Right renal pelvis (tissue), 4 donors: ENCODE measurements around the gene ATP11A. TPM values are rescaled to one million over a fixed set of nuclear protein-coding genes. Genes with fewer than 3 reads are reported as not detected.
"Not testable (repeated sequence)": the region's sequence is repeated elsewhere in the genome, so short reads cannot be mapped to it uniquely, and the experiment has no call there.

Experiments used
- DNase-seq, 4 donors: peaks; one replicate each; pipeline ENCODE4 v3.0.0-alpha.2; 2013; ENCODE audit warnings: low read depth in 4 of 4, low spot score in 3 of 4, missing footprints in 1 of 4
- polyA plus RNA-seq, 4 donors: library from polyadenylated mRNA; unstranded; fragments of 120-200 nt; gene quantifications; one replicate each; pipeline ENCODE4 v1.2.1, GENCODE V29; 2013; ENCODE audit not compliant: insufficient read length in 4 of 4

ATP11A gene
- polyA plus RNA-seq, 4 donors = 47.2 to 53.3 (median 48.0) TPM

DNA sequence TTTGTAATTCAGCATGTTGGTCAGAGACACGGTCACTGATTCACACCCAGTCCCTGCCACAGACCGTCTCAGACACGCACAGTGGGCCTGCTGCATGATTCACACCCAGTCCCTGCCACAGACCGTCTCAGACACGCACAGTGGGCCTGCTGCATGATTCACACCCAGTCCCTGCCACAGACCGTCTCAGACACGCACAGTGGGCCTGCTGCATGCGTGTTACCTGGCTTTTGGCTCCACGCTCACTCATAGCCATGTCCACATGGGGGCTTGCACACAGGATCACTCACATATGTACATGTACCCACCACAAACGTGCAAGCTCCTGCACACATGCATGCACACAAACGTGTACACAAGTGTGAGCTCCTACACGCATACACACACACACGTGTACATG is 194.9 kb downstream of the ATP11A start:
- not testable (repeated sequence) for DNase-seq

DNA sequence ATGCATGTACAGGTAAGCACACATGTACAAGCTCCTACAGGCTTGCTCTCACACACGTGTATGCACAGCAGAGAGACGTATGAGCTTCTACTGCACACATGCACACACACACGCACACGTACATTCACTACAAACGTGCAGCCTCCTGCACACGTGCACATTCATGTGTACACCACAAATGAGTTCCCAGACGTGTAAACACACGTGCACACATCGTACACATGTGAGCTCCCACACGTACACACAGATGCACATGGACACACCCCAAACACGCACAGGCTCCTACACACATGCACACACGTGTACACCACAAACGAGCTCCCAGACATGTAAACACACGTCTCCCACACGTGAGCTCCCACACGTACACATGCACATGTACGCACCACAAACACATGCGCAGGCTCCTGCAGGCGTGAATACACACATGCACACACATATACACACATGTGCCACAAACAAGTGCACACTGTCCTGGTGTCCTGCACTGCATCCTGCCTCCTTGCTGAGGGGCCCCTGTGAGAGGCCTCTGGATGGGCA is 195.5 kb downstream of the ATP11A start:
- no peak for DNase-seq

GRCh38 chr13:112885782-112886268 is 196.0 kb downstream of the ATP11A start:
- DNase-seq = peak in 3 of 4 donors; percentile 75 to 82 (median 81)

GRCh38 chr13:112887151-112887550 is 197.3 kb downstream of the ATP11A start:
- DNase-seq = no peak

GRCh38 chr13:112887557-112887991 is 197.7 kb downstream of the ATP11A start:
- DNase-seq = no peak

DNA sequence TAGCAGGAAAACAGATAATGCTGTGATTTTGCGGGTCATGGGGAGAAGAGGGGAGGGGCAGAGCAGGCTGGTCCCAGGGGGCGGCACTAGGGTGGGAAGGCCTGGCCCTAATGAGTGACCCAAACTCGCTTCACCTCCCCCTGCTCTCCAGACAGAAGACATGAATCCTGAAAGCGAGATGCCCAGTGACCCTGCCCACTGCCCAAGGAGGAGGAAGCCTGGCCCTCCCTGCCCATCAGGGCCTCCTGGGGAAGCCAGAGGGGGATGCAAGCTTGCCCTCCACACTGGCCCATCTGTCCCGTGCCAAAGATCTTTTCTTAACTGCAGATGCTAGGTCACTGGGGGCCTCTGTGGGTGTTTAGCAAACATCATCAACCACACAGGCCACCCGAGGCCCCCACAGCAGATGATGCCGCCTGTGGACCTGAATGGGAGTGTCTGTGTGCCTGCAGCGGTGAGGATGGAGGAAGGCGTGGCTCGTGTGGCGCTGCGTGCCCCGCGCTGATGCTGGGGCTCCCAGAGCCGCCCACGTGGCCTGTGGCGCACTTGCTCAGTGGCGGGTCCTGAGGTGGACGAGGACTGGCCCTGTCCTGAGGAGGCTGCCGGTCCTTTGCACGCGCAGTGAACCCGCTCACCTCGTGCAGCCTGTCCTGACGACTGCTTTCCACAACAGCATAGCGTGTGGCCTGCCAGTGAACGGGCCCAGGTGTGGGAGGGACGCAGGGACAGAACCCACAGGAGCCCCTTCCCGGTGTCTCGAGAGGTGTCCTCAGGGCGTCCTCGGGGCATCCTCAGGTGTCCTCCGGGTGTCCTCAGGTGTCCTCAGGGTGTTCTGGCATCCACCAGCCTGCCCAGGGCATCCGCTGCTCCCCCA is 198.6 kb downstream of the ATP11A start:
- no peak for DNase-seq

DNA sequence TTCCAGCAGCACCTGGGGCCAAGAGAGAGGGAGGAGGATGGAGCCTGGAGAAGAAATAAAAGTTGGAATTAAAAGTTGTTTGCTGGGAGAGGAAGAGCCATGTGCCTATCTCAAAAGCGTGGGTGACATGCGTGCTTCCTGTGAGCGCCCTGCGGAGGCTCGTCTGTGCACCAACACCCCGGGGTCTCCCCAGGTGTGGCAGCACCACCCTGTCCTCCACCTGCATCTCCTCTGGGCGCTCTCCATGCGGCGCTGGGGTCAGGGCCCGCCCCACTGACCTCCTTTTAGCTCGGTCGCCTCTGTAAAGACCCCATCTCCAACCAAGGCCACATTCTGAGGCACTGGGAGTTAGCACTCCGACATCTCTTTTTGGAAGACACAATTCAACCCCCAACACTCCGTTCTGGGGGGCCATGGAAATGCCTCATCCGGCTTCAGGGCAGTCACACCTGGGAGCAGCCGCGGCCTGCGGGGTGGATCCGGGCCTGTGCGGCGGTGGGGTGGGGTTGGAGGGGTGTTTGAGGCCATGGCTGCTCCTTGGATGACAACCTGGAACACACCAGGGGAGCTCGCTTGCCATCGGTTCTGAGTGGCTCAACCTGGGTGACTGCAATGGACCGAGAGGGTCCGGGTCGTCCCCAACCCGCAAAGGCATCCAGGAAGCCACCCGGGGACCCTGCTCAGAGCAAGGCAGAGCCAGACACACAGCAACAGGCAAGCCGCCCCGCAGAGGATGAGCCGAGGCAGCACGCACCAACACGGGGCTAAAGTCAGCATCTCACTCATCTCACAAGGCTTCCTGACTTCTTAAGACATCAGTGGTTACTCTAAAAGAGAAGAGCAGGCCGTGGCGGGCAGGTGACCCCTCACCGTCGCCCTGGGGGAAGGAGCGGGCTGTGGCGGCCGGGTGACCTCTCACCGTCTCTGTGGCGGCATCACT is 199.8 kb downstream of the ATP11A start:
- DNase-seq = no peak

DNA sequence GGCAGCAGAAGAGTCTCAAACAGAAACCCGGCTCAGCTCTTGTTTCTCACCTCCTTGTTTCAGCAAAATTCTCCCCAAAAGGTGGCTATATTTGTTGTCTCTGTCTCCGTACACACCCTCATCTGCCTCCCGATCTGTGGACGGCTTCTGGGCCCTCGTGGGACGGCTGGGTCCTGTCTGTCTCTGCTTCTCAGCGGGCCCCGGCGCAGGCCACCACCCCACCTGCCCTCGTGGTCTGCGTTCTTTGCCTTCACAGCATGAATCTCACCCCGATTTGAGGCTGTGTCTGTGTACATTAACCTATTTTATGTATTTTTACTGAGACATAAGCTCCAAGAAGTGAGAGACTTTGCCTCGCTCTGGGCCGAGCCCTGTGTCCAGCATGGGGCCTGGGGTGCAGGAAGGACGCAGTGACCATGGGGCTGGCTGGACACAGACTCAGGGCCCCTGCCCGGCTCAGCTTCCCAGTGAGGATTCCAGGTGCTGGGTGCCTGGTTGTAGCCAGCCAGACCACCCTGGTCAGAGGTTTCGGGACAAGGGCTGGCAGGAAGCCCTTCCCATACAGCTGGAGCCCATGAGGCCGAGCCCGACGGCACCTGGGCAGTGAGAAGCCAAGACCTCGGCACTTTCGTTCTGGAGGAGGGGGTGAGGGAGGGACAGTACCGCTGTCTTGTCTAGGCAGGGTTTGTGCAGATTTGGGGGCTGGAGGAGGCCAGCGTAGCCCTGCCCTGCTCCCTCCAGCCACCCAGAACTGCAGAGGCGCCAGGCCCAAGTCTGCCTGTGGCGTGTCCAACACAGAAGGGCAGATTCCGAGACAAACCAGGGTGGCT is 200.7 kb downstream of the ATP11A start:
- DNase-seq = no peak

DNA sequence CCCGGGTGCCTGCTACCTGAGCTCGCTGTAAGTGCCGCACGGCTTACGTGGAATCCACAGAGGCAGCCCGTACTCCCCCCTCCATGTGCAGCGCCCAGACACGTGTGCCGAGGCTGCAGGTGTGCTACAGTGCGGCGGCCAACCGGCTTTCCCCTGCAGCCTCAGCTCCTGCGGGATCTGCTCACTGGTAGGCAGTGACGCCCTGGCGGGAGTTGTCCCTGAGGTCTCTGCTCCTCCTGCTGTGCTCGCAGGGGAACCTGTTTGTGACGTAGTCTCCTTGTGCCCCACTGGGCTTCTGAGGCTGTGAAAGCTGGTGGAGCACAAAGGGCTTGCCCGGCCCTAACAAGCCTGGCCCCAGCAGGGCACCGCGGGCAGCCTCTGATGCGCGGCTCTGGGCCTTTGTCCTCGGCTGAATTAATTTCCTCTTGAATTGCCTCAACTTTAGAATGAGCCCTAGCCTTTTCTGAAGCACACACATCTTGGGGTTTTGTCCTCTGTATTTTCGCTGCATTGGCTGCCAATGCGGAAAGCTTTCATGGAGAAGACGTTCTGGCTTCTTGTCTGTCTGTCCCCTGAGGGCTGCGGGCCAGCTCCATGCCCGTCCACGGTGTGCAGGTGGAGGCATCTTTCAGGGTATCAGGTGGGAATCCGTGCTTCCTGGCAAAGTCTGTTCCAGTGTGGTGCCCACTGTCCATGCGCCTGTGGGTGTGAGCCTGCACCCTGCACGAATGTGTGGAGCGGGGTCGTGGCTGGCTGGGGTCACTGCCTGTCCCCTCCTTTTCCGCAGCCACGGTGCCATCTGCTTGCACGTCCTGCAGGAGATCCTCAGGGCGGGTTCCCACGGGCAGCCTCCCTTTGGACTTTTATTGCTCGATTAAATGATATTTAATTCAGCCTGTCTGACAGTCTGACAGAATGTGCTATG is 201.9 kb downstream of the ATP11A start:
- DNase-seq = no peak

GRCh38 chr13:112892426-112893206 is 202.8 kb downstream of the ATP11A start:
- DNase-seq = no peak

DNA sequence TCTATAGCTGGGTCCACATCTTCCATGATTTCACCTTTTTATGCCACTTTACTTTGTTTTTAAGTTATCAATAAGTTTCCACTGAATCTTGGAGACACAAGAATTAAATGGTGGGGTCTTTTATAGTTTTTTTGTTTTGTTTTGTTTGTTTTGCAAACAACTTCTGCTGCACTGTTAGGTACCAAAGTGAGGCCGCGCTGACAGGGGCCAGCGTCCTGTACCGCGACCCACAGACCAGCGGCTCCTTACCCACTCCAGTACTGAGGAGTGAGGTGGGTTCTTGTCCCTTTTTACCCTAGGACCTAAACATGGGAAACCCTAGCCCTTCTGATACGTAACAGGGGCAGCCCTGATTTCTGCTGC is 203.3 kb downstream of the ATP11A start:
- DNase-seq = no peak

DNA sequence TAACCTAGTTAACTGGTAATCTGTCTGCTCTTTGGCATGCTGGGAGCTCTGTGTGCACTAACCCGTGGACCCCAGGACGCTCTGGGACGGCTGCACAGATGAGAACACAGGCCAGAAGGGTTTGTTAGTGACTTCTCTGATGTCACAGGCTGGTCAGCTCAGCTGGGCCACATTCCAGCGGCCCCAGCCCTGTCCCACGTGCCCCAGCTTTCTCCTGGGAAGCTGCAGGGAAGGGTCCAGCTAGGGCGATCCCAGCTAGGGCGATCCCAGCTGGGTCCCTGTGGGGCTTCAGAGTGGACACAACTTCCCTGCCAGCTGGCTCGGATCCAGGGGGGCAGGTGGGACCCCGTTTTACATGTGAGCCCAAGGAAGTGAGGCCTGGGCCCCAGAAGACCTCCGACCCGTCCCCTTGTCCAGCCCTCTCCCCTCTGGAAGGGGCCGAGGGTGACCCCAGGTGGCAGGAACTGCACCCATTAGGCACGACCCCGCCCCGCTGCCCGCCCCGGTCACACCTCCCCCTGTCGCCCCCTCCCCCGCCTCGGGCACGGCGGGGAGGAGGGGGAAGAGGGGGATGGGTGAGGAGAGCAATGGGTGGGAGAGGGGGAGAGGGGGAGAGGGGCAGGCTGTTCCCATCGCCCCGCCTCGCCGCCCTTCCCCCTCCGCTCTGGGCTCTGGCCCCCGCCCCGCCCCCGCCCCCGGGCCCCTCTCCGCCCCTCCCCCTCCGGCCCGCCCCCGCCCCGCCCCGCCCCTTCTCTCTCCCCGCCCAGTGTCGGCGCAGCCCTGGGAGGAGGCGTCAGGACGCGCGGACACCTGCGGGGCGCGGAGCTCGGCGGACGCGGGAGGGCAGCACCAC is 204.0 kb downstream of the ATP11A start:
- no peak for DNase-seq

DNA sequence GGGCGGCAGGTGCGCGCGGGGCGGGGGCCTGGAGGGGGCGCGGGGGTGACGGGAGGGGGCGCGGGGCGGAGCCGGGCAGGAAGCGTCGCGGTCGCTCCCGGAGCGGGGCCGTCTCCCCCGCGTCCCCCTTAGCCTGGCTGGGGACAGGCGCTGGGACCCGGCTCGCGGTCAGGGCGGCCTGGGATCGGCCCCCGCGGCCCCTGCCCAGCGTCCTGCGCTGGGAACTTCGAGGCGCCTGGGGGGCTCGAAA is 204.5 kb downstream of the ATP11A start:
- no peak for DNase-seq

- no peak for DNase-seq
These were observed 205.0 kb downstream of the ATP11A start for GRCh38 chr13:112894673-112895481.

DNA sequence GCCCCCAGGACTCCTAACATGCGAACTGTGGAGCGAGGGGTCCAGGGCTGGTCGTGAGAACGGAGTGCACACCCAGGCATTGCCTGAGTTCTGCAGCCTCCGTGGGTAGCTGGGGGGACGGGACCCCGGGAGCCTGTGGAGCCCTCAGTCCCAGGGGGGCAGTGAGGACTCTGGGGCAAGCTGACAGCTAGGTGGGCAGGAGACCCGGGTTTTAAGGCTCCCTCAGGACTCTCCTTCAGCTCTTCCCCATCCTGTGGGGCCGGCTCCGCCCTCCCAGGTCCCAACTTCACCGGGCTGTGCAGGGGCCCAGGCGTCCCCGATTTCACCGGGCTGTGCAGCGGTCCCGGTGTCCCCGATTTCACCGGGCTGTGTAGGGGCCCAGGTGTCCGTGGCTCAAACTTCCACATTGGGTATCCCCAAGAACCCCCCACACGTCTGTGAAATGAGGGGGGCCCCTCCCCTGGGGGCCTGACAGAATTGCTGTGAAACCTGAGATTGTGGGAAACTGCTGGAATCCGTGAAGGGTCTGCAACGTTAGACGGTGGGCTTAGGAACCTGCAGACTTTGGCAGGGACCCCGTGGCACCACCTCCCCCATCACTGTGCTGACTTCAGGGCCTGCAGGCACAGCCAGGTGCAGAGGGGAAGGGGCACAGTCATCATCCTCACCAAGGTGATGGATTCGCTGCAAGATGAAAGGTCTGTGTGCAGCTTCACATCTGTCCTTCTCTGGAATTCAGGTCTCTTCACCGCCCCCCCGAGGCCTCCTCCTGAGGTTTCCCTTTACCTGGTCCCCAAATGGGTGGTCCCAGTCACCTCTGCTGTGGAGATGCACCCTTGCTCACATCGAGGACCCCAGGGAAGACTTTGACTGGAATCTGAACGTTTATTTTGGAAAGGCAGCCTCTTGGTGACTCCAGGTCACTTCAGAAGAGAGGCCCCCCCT is 206.0 kb downstream of the ATP11A start:
- DNase-seq = no peak
